ENCODE measurements around the gene WWOX. TPM values are rescaled to one million over a fixed set of nuclear protein-coding genes. Genes with fewer than 3 reads are reported as not detected.

Gene WWOX
- total RNA-seq, 2 donors from 2014 or later = 12.6 to 17.2 TPM

GRCh38 chr16:78551487-78552085 lies 452.1 kb downstream of the WWOX start:
- DNase-seq (ENCODE audit: low spot score in 2 of 2) = no peak
- H3K36me3 Mint-ChIP-seq = no peaks in the 10 kb centered on the region
- H3K27ac Mint-ChIP-seq = no peak overlapping the region
- no peak for ATAC-seq
- H3K9me3 Mint-ChIP-seq = no peaks in the 10 kb centered on the region

GRCh38 chr16:78552106-78552675 lies 452.7 kb downstream of the WWOX start:
- no peak for DNase-seq (ENCODE audit: low spot score in 2 of 2)
- H3K27ac Mint-ChIP-seq = no peak overlapping the region

GRCh38 chr16:78552716-78553115 lies 453.3 kb downstream of the WWOX start:
- H3K9me3 Mint-ChIP-seq = no peaks in the 10 kb centered on the region
- no peak overlapping the region for H3K27ac Mint-ChIP-seq
- no peak for ATAC-seq
- H3K36me3 Mint-ChIP-seq = no peaks in the 10 kb centered on the region
- no peak for DNase-seq (ENCODE audit: low spot score in 2 of 2)

More at GRCh38 chr16:78552106-78552675, 452.7 kb downstream of the WWOX start:
- H3K9me3 Mint-ChIP-seq = no peaks in the 10 kb centered on the region
- ATAC-seq = no peak
- H3K36me3 Mint-ChIP-seq = no peaks in the 10 kb centered on the region

GRCh38 chr16:78553268-78554039 lies 454.0 kb downstream of the WWOX start:
- ATAC-seq = no peak
- Mint-ChIP-seq H3K9me3 (no peaks in the 10 kb centered on the region), H3K36me3 (no peaks in the 10 kb centered on the region), H3K27ac (no peak overlapping the region)
- no peak for DNase-seq (ENCODE audit: low spot score in 2 of 2)

- no peak overlapping the region for H3K27ac Mint-ChIP-seq
- ATAC-seq (no peak), DNase-seq (ENCODE audit: low spot score in 2 of 2) (no peak)
- no peaks in the 10 kb centered on the region for H3K9me3 Mint-ChIP-seq
- H3K36me3 Mint-ChIP-seq = no peaks in the 10 kb centered on the region
These were observed 457.0 kb downstream of the WWOX start for GRCh38 chr16:78556421-78556820.

- DNase-seq (ENCODE audit: low spot score in 2 of 2) (no peak), ATAC-seq (no peak)
- Mint-ChIP-seq H3K36me3 (peaks cover 0 to 4% of the 10 kb centered on the region in 2 donors), H3K27ac (no peak overlapping the region), H3K9me3 (peaks cover 4 to 5% of the 10 kb centered on the region in 2 donors)
These were observed 461.5 kb downstream of the WWOX start for GRCh38 chr16:78560997-78561396.

GRCh38 chr16:78562111-78562510 lies 462.7 kb downstream of the WWOX start:
- peaks cover 0 to 4% of the 10 kb centered on the region in 2 donors for H3K36me3 Mint-ChIP-seq
- H3K27ac Mint-ChIP-seq = no peak overlapping the region
- ATAC-seq = no peak
- no peak for DNase-seq (ENCODE audit: low spot score in 2 of 2)
- H3K9me3 Mint-ChIP-seq = peaks cover 4 to 5% of the 10 kb centered on the region in 2 donors

- ATAC-seq (no peak), DNase-seq (ENCODE audit: low spot score in 2 of 2) (no peak)
- Mint-ChIP-seq H3K9me3 (peaks cover 4 to 5% of the 10 kb centered on the region in 2 donors), H3K27ac (no peak overlapping the region), H3K36me3 (peaks cover 0 to 4% of the 10 kb centered on the region in 2 donors)
These were observed 463.2 kb downstream of the WWOX start for GRCh38 chr16:78562650-78563049.

- Mint-ChIP-seq H3K36me3 (peaks cover 0 to 4% of the 10 kb centered on the region in 2 donors), H3K27ac (no peak overlapping the region), H3K9me3 (peaks cover 4 to 5% of the 10 kb centered on the region in 2 donors)
- DNase-seq (ENCODE audit: low spot score in 2 of 2) (no peak), ATAC-seq (no peak)
These were observed 464.5 kb downstream of the WWOX start for GRCh38 chr16:78563905-78564304.

GRCh38 chr16:78566397-78567073 lies 467.1 kb downstream of the WWOX start:
- Mint-ChIP-seq H3K27ac (no peak overlapping the region), H3K36me3 (peaks cover 0 to 4% of the 10 kb centered on the region in 2 donors), H3K9me3 (peaks cover 4 to 5% of the 10 kb centered on the region in 2 donors)
- ATAC-seq (peak in 1 of 2 donors; percentile 86), DNase-seq (ENCODE audit: low spot score in 2 of 2) (peak in 1 of 2 donors; percentile 3)

- no peaks in the 10 kb centered on the region for H3K9me3 Mint-ChIP-seq
- no peak for DNase-seq (ENCODE audit: low spot score in 2 of 2)
These were observed 471.1 kb downstream of the WWOX start for GRCh38 chr16:78570399-78571141.

GRCh38 chr16:78571434-78571833 lies 472.0 kb downstream of the WWOX start:
- no peak for DNase-seq (ENCODE audit: low spot score in 2 of 2)
- peaks cover 0 to 6% of the 10 kb centered on the region in 2 donors for H3K36me3 Mint-ChIP-seq
- H3K9me3 Mint-ChIP-seq = no peaks in the 10 kb centered on the region
- no peak overlapping the region for H3K27ac Mint-ChIP-seq
- no peak for ATAC-seq

More at GRCh38 chr16:78570399-78571141, 471.1 kb downstream of the WWOX start:
- Mint-ChIP-seq H3K27ac (no peak overlapping the region), H3K36me3 (peaks cover 0 to 6% of the 10 kb centered on the region in 2 donors)
- peak in 1 of 2 donors; percentile 49 for ATAC-seq

- no peaks in the 10 kb centered on the region for H3K9me3 Mint-ChIP-seq
These were observed 472.5 kb downstream of the WWOX start for GRCh38 chr16:78571898-78572358.

GRCh38 chr16:78574571-78574970 lies 475.1 kb downstream of the WWOX start:
- ATAC-seq (no peak), DNase-seq (ENCODE audit: low spot score in 2 of 2) (no peak)
- Mint-ChIP-seq H3K9me3 (no peaks in the 10 kb centered on the region), H3K36me3 (peaks cover 0 to 6% of the 10 kb centered on the region in 2 donors), H3K27ac (no peak overlapping the region)

More at GRCh38 chr16:78571898-78572358, 472.5 kb downstream of the WWOX start:
- DNase-seq (ENCODE audit: low spot score in 2 of 2) = no peak
- H3K27ac Mint-ChIP-seq = no peak overlapping the region
- ATAC-seq = no peak
- peaks cover 0 to 6% of the 10 kb centered on the region in 2 donors for H3K36me3 Mint-ChIP-seq

- Mint-ChIP-seq H3K9me3 (no peaks in the 10 kb centered on the region), H3K27ac (no peak overlapping the region), H3K36me3 (peaks cover 0 to 6% of the 10 kb centered on the region in 2 donors)
- DNase-seq (ENCODE audit: low spot score in 2 of 2) (no peak), ATAC-seq (peak; percentile 85 to 96)
These were observed 477.5 kb downstream of the WWOX start for GRCh38 chr16:78576941-78577340.

GRCh38 chr16:78577630-78578029 lies 478.2 kb downstream of the WWOX start:
- Mint-ChIP-seq H3K36me3 (peaks cover 0 to 6% of the 10 kb centered on the region in 2 donors), H3K27ac (no peak overlapping the region), H3K9me3 (no peaks in the 10 kb centered on the region)
- ATAC-seq (no peak), DNase-seq (ENCODE audit: low spot score in 2 of 2) (no peak)
